GM12892 (cell line): ENCODE results near the gene ETFDH.

ENCODE experiments used
- POLR2A ChIP-seq: IDR thresholded peaks from 2 replicates; pipeline ENCODE4 v1.6.1; 2011; ENCODE audit warnings: low read depth, low read length, control low read depth
- POLR2AphosphoS5 ChIP-seq: IDR thresholded peaks from 2 replicates; pipeline ENCODE4 v1.6.1; 2011; ENCODE audit warnings: low read depth, low read length, control low read depth

DNA sequence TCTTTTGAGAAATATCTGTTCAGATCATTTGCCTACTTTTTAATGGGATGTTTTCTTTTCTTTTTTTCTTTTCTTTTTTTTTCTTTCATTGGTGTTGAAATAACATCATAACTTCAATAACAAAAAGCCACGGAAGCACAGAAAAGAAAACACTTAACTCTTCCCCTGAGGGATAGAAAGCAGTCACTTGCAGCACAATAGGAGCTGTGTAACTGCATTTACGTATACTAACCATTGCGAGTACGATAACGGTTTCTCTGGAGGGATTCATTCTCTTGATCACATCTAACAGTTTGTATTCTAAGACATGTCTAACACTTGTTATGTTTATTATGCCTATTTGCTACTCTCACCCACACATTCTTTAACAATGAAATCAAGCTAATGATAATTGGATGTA lies 27.7 kb upstream of the ETFDH start:
- no peak for TF ChIP-seq POLR2AphosphoS5
- no peak for TF ChIP-seq POLR2A
